Aorta (tissue), 5 donors: ENCODE measurements around the gene PTPRM. TPM values are rescaled to one million over a fixed set of nuclear protein-coding genes. Genes with fewer than 3 reads are reported as not detected.

ENCODE experiments used
- ATAC-seq: fragments of 200-7000 bp; cut with Tn5 transposase; one replicate; pipeline ENCODE4 v1.9.1; 2022; ENCODE audit warnings: moderate library complexity; ENCODE audit not compliant: low FRiP score
- DNase-seq, 2 donors: peaks; one replicate each; pipeline ENCODE4 v3.0.0-alpha.2; 2020
- H3K27ac ChIP-seq, 2 donors: one replicate each; pipeline ENCODE4 v1.5.1; 2013; ENCODE audit warnings: low read length in 2 of 2, mild to moderate bottlenecking in 2 of 2, moderate library complexity in 2 of 2, control low read depth in 1 of 2, inconsistent platforms in 1 of 2, low read depth in 1 of 2
- H3K27me3 ChIP-seq, 2 donors: one replicate each; pipeline ENCODE4 v1.6.1; 2013; ENCODE audit warnings: control low read depth in 1 of 2, low read length in 1 of 2, mild to moderate bottlenecking in 1 of 2, moderate library complexity in 1 of 2; ENCODE audit not compliant: insufficient read depth in 2 of 2, control insufficient read depth in 1 of 2
- H3K36me3 ChIP-seq, 2 donors: one replicate each; pipeline ENCODE4 v1.6.1; 2013; ENCODE audit warnings: control low read depth in 1 of 2, low read length in 1 of 2, mild to moderate bottlenecking in 1 of 2; ENCODE audit not compliant: insufficient read depth in 2 of 2, control insufficient read depth in 1 of 2
- H3K4me1 ChIP-seq, 2 donors: one replicate each; pipeline ENCODE4 v1.6.1; 2013; ENCODE audit warnings: low read length in 2 of 2, control low read depth in 1 of 2, mild to moderate bottlenecking in 1 of 2, moderate library complexity in 1 of 2; ENCODE audit not compliant: insufficient read depth in 2 of 2, control insufficient read depth in 1 of 2
- H3K4me3 ChIP-seq, 2 donors: one replicate each; pipeline ENCODE4 v1.5.1; 2013; ENCODE audit warnings: low read length in 2 of 2, control low read depth in 1 of 2, mild to moderate bottlenecking in 1 of 2
- H3K9me3 ChIP-seq: one replicate; pipeline ENCODE4 v1.6.1; 2013; ENCODE audit warnings: mild to moderate bottlenecking, low read length; ENCODE audit not compliant: control insufficient read depth
- WGBS, 2 donors: extraction: QIAGEN DNeasy Blood & Tissue Kit; methylation state at CpG; one replicate each; pipeline ENCODE4 v1.1.7; 2013; 5-methylcytosine and 5-hydroxymethylcytosine counted together
- intact Hi-C, 2 donors: fragments of 100-400 bp; cut with DNase I; formaldehyde crosslinking; loops; one replicate each; pipeline versions ENCODE4 v1.14.2 to v1.15.0; 2022
- polyA plus RNA-seq, 2 donors: library from polyadenylated mRNA; stranded (reverse); fragments of 200-250 nt; gene quantifications; one replicate each; pipeline ENCODE4 v1.2.3, GENCODE V29; 2013
- total RNA-seq, 2 donors: library from RNA; stranded (reverse); fragmentation: NEBNext Ultra II Directional; extraction: Animal tissue kit (Norgen Biotek cat#: 25700); gene quantifications; one replicate each; pipeline ENCODE4 v1.2.1, GENCODE V29; 2021
- donor health status: healthy with polysubstance abuse.
- donor health status: Bipolar disorder and iron deficiency.
- donor health status: DM: no; HTN: no; CAD: no.
- donor health status: DM: no; HTN: no; CAD: no.
- donor health status: DM: yes; HTN: yes; CAD: no.

PTPRM gene
- total and polyA plus RNA-seq, 4 donors, result 10.6 to 98.9 (median 65.6) TPM

DNA sequence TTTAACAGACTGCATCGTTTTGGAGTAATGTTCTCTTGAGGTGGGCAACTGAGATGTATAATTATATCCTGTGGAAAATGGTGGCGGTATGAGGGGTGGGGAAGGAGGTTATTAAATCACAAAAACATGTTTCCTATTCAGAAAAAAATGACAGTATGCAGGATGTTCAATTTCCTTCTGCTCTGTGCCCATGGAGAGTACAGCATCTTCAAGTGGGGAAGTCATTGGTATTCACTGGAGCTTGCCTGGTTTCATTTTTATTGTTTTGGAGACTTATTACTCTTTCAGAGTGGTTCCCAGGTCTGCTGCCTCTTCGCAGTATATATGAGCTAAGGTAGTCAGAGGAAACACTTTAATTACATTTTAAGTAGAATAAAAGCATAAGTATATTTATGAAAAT, 723.3 kb downstream of the PTPRM start:
- Histone ChIP-seq H3K27ac (no peak overlapping the region), H3K36me3 (peaks cover 2% of the 10 kb centered on the region in 2 donors), H3K27me3 (no peaks in the 10 kb centered on the region), H3K4me1 (peaks cover 0 to 3% of the 10 kb centered on the region in 2 donors), H3K9me3 (no peaks in the 10 kb centered on the region), H3K4me3 (no peak overlapping the region)
- 83 to 85% methylated on average over 3 of the region's 3 CpGs for WGBS, 2 donors
- no peak for DNase-seq
- no peak for ATAC-seq
- intact Hi-C loops, result no loop called here

DNA sequence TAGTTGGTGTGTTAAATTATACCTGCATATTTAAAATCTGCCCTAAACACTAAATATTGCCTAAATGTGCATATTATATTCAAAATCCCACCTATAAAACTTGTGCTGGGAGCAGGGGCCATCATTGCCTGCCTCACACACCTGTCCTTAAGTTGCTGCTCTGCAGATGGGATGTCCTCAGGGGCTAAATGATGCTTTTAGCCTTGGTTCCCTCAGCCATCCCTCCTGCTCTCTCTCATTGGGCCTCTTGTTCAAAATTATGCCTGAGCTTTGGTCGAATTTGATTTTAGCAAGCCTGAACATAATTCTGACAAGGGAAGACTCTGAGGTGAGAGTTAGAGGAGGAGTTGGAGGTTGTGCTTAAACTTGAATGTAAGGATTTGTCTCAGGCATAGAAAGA, 723.8 kb downstream of the PTPRM start:
- intact Hi-C loops, result no loop called here
- H3K4me1 ChIP-seq, result peaks cover 0 to 3% of the 10 kb centered on the region in 2 donors
- H3K9me3 ChIP-seq, result no peaks in the 10 kb centered on the region
- DNase-seq (no peak), ATAC-seq (no peak)
- H3K27me3 ChIP-seq, result no peaks in the 10 kb centered on the region
- H3K4me3 ChIP-seq, result no peak overlapping the region
- WGBS, 2 donors, result 78 to 88% methylated on average over 1 of the region's 1 CpG
- H3K36me3 ChIP-seq, result peaks cover 2% of the 10 kb centered on the region in 2 donors
- H3K27ac ChIP-seq, result no peak overlapping the region

DNA sequence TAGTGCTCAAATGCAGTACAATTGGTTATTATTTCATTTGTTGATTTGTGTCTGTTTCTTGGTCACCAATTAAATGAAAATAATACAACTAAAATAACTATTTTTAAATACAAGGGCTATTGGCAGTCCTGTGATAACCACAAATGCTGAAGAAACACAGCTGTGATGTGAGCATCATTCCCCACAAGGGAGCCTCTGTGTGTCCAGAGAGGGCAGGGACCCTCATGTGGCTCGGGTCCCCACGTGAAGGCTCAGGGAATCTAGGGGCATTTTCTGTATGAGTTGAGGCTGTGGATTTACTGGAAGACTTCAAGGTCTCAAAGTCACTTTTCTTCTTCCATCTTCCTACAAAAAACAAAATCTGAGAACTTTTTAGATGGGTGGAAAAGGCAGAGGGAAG, 726.1 kb downstream of the PTPRM start:
- intact Hi-C loops, result no loop called here
- 82 to 87% methylated on average over 2 of the region's 2 CpGs for WGBS, 2 donors

DNA sequence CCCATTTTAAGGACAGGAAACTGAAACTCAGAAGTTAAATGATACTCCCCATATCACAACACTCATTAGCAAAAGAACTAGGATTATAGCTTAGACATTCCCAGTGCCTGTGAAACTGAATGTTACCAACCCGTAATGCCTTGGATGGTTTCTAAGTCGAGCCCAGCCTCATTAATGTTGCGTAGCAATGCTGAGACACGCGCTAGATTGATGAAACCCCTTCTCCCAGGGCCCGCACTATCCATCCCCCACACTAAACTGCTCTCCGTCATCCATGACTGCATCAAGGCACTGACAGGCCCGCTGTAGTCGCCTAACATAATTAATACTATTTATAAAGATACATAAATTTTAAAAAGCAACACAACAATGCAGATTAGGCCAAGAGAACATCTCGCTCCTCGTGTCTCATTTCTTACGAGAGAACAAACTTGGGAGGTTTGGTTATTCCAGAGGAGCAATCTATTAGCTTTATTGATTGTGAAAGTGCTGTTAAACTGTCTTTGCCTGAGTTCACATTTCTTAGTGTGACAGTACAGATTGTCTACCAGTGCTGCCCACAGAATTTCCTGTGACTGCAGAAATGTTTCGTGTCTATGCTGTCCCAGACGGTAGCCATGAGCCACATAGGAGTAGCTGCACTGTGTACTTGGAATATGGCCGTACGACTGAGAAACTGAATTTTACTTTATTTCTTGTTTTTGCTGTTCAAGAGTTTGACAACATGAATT, 729.9 kb downstream of the PTPRM start:
- Histone ChIP-seq H3K4me1 (no peaks in the 10 kb centered on the region), H3K36me3 (peaks cover 0 to 7% of the 10 kb centered on the region in 2 donors), H3K4me3 (no peak overlapping the region), H3K27ac (no peak overlapping the region), H3K9me3 (no peaks in the 10 kb centered on the region), H3K27me3 (no peaks in the 10 kb centered on the region)
- WGBS, 2 donors, result 80 to 89% methylated on average over 16 of the region's 16 CpGs
- DNase-seq (no peak), ATAC-seq (no peak)
- intact Hi-C loops, result no loop called here

More for the DNA sequence above, 726.1 kb downstream of the PTPRM start:
- no peak overlapping the region for H3K27ac ChIP-seq
- no peaks in the 10 kb centered on the region for H3K27me3 ChIP-seq
- ATAC-seq (no peak), DNase-seq (no peak)
- peaks cover 2 to 9% of the 10 kb centered on the region in 2 donors for H3K36me3 ChIP-seq
- peaks cover 0 to 3% of the 10 kb centered on the region in 2 donors for H3K4me1 ChIP-seq
- H3K9me3 ChIP-seq, result no peaks in the 10 kb centered on the region
- no peak overlapping the region for H3K4me3 ChIP-seq

DNA sequence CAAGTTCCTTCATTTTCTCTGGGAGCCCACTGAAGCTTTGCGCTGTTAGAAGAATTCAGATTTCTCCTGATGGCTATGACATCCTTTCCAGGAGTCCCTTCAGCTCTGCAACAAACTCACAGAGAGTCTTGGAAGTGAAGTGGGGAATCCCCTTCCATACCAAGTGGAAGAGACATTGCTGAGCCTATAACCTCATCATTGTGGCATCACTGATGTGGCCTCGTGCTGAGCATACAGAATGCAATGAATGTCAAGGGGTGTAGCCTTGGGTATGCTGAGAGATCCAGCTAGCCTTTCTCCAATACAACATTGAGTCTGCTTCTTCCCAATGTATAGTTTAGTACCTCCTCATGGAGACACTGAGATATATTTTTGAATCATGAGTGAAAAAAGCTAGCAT, 731.1 kb downstream of the PTPRM start:
- Histone ChIP-seq H3K27me3 (no peaks in the 10 kb centered on the region), H3K4me1 (no peaks in the 10 kb centered on the region), H3K36me3 (peaks cover 0 to 7% of the 10 kb centered on the region in 2 donors), H3K27ac (no peak overlapping the region), H3K9me3 (no peaks in the 10 kb centered on the region), H3K4me3 (no peak overlapping the region)
- ATAC-seq (no peak), DNase-seq (no peak)
- intact Hi-C loops, result no loop called here
- WGBS, 2 donors, result 96% methylated on average over 2 of the region's 2 CpGs

DNA sequence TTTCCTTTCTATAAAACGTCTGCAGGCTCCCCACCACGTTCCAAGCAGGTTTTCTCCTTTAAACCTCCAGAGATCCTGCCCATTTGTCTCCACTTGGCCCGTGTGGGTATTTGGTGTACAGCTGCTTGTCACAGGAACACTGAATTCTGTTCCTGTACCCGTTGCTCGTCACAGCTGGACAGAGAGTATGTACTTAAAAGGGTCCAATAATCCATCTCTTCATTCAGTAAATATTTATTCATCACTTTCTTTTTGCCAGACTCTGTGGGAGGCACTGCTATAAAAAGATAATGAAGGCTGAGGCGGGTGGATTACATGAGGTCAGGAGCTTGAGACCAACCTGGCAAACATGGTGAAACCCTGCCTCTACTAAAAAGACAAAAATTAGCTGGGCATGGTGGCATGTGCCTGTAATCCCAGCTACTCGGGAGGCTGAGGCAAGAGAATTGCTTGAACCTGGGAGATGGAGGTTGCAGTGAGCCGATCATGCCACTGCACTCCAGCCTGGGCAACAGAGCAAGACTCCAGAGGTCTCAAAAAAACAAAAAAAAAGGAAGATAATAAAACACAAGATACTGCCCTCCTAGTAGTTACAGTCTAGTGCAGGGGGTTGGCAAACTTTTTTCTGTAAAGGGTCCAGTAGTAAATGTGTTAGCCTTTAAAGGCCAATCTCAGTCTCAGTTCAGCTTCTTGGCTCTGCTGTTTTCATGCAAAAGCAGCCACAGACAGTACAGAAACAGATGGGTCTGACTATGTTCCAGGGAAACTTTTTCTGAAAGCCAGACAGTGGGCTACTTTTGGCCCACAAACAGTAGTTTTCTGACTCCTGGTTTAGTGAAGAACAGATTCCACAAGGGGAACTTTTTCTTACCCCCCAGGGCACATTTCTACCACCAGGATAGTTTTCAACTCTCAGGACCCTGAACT, 732.2 kb downstream of the PTPRM start:
- H3K36me3 ChIP-seq, result peaks cover 0 to 7% of the 10 kb centered on the region in 2 donors
- intact Hi-C loops, result no loop called here
- H3K4me1 ChIP-seq, result no peaks in the 10 kb centered on the region
- WGBS, 2 donors, result 82% methylated on average over 8 of the region's 8 CpGs
- H3K27ac ChIP-seq, result no peak overlapping the region
- H3K27me3 ChIP-seq, result no peaks in the 10 kb centered on the region
- ATAC-seq (no peak), DNase-seq (no peak)
- no peaks in the 10 kb centered on the region for H3K9me3 ChIP-seq
- H3K4me3 ChIP-seq, result no peak overlapping the region

DNA sequence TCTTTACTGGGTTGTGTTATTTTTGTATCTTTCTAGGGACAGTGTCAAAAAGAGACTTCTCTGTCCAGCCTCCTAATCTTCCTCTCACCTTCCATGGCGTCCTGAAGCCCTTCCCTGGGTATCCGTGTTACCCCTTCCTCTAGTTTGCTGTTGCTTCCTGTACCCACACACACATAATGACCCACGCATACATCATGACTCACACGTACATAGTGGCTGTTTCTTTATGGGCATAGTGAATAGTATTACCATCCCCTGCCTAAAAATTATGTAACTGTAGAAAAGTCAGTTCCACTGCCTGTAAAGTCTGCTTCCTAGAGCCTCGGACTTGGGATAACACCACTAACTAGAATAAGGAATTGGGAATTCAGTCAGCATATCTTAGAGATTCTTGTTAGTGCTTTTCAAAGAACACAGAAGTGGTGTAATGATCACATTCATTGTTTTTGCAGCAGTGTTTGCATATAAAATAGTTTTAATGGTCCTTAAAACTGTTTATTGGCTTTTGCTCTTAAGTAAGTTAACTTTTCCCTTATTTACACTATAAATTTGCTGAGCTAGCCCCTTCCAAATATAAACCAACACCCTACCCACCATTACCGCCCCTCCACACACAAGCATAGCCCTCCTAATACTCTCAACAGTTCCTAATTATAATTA, 733.8 kb downstream of the PTPRM start:
- WGBS, 2 donors, result 89 to 90% methylated on average over 6 of the region's 6 CpGs
- ATAC-seq, result no peak

DNA sequence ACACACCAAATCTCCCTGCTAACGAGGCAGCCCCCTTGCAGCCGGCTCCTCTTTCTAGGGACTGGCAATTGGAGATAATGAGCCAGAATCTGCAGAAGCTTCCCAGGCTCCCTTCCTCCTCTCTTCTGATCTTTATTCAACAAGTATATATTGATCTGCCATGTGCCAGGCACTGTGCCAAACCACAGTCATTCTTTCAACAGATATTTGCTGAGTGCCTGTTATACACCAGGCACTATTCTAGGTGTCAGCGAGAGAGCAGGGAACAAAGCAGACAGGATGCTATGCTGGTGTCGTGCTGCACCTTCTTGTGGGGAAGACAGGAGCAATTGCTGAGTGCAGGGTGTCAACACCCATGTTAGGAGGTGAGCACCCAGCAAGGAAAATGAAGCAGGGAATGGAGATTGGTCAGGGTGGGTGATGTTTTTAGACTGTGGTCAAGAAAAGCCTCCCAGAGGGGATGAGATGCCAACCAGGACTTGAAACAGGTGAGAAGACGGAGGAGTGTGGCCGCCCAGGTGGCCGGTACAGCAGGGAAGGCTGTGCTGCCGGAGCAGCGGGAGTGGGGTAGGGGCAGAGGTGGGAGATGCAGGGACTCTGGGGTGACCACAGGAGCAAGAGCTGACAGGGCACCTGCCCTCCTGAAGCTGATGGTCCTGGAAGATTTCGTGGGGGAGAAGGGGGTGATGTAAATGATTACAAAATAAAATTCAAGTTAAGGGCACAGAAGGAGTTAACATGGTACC, 734.5 kb downstream of the PTPRM start:
- H3K27me3 ChIP-seq, result no peaks in the 10 kb centered on the region
- H3K4me3 ChIP-seq, result no peak overlapping the region
- no peak overlapping the region for H3K27ac ChIP-seq
- H3K36me3 ChIP-seq, result peaks cover 0 to 5% of the 10 kb centered on the region in 2 donors
- ATAC-seq, result no peak
- intact Hi-C loops, result no loop called here
- DNase-seq, result no peak
- H3K9me3 ChIP-seq, result no peaks in the 10 kb centered on the region
- 96% methylated on average over 10 of the region's 10 CpGs for WGBS, 2 donors
- no peaks in the 10 kb centered on the region for H3K4me1 ChIP-seq

More for the DNA sequence above, 733.8 kb downstream of the PTPRM start:
- Histone ChIP-seq H3K27ac (no peak overlapping the region), H3K36me3 (peaks cover 0 to 7% of the 10 kb centered on the region in 2 donors), H3K4me1 (no peaks in the 10 kb centered on the region), H3K9me3 (no peaks in the 10 kb centered on the region), H3K27me3 (no peaks in the 10 kb centered on the region), H3K4me3 (no peak overlapping the region)
- intact Hi-C loops, result no loop called here
- no peak for DNase-seq
